HTERT RPE-1 (cell line): ENCODE measurements around the gene ADAT2.
"Not testable (repeated sequence)": the region's sequence is repeated elsewhere in the genome, so short reads cannot be mapped to it uniquely, and the experiment has no call there.

Experiments used
- in situ Hi-C: fragments of 300-500 bp; cut with MboI; formaldehyde crosslinking; loops from 4 replicates; pipeline ENCODE4 v1.14.3; 2020; ENCODE audit warnings: low sequenced_read_pairs

ADAT2 gene

GRCh38 chr6:143450453-143451371, at the start of gene ADAT2, which contains the start of gene PEX3:
TSS of gene ADAT2 (minus strand) at chr6:143450695. CDS start at chr6:143450658, 37 bp downstream.
TSS of gene PEX3 (plus strand) at chr6:143450805. CDS start at chr6:143451043, 238 bp downstream.
- in situ Hi-C loops, result no loop called here

DNA sequence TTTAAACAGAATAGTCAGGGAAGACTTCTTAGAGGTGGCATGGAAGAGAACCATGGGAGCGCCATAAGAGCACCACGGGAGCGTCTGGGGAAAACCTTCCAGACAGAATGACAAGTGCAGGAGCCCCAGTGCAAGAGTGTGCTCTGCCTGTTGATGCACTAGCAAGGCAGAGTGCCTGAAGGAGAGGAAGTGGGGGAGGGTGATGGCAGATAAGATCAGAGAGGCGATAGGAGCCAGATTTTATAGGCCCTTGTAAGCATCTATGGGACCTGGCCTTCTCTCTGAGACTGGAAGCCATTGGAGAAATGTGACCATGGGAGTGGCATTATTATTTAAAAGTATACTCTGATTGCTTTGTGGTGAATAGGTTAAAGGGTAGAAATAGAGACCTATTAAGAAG, 47.9 kb upstream of the ADAT2 start:
- in situ Hi-C loops, result no loop called here

GRCh38 chr6:143496974-143497373, 46.5 kb upstream of the ADAT2 start:
- in situ Hi-C loops, result no loop called here

DNA sequence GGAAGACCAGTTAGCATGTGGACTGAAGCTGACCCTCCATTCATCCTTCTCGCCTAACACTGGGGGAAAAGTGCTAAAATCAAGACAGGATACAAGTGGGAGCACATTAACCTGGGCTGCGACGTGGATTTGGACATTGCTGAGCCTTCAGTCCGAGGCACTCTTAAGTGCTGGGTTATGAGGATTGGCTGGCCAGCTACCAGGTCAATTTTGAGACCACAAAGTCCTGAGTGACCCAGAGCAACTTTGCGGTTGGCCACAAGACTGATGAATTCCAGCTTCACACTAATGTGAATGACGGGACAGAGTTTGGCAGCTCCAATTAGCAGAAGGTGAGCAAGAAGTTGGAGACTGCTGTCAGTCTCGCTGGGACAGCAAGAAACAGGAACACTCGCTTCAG, 40.3 kb upstream of the ADAT2 start:
- in situ Hi-C loops, result no loop called here

DNA sequence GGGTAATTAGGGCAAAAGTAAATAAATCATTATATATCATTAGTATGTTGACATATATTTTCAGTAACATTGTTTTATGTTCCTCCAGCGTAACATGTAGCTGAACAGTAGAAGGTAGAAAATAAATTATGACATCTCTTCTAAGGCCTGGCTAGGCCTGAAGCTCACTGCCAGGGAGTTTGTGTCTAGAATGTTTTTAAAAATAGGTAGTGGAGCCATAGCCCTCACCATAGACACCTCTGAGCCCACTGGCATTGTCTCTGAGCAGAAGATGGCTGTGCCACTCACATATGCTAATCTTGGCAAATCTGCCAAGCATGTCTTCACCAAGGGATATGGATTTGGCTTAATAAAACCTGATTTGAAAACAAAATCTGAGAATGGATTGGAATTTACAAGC, 39.7 kb upstream of the ADAT2 start:
- in situ Hi-C loops, result no loop called here

GRCh38 chr6:143486752-143487151, 36.3 kb upstream of the ADAT2 start:
- in situ Hi-C loops, result no loop called here

GRCh38 chr6:143485967-143486366, 35.5 kb upstream of the ADAT2 start:
- in situ Hi-C loops, result no loop called here

GRCh38 chr6:143482593-143482992, 32.1 kb upstream of the ADAT2 start:
- in situ Hi-C loops, result no loop called here

DNA sequence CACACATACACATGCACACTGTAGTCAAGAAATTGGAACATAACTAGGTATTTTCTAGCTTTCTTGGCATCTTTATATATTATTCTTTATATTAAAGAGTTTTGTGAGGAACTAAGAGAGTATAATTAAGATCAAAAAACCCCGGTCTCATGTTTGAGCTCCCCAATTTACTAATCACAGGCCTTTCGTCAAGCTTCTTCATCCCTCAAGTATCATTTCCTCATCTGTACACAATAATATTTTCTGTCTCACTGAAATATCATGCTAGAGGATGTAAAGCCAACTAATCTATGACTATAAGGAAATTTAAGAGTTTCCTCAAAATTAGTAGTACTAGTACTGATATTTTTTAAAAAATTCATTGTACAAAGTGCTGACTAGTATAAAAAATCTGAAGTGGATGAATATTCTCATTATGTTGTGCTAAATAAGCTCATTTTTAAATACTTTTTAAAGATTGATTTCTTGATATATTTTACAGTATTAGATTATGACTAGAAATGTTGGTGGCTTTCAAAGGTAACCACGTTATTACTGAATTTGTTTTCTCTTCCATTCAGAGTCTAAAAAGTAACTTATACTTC, 28.1 kb upstream of the ADAT2 start:
- in situ Hi-C loops, result no loop called here

GRCh38 chr6:143476545-143476944, 26.1 kb upstream of the ADAT2 start:
- in situ Hi-C loops, result no loop called here

GRCh38 chr6:143471822-143472221, 21.3 kb upstream of the ADAT2 start:
- in situ Hi-C loops, result no loop called here

DNA sequence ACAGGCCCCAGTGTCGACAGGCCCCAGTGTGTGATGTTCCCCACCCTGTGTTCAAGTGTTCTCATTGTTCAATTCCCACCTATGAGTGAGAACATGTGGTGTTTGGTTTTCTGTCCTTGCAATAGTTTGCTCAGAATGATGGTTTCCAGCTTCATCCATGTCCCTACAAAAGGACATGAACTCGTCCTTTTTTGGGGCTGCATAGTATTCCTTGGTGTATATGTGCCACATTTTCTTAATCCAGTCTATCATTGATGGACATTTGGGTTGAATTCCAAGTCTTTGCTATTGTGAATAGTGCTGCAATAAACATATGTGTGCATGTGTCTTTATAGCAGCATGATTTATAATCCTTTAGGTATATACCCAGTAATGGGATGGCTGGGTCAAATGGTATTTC, 18.3 kb upstream of the ADAT2 start:
- in situ Hi-C loops, result not testable (repeated sequence)

GRCh38 chr6:143468026-143468425, 17.5 kb upstream of the ADAT2 start:
- in situ Hi-C loops, result no loop called here

- in situ Hi-C loops, result no loop called here
These were observed 15.1 kb upstream of the ADAT2 start for GRCh38 chr6:143465546-143465945.

DNA sequence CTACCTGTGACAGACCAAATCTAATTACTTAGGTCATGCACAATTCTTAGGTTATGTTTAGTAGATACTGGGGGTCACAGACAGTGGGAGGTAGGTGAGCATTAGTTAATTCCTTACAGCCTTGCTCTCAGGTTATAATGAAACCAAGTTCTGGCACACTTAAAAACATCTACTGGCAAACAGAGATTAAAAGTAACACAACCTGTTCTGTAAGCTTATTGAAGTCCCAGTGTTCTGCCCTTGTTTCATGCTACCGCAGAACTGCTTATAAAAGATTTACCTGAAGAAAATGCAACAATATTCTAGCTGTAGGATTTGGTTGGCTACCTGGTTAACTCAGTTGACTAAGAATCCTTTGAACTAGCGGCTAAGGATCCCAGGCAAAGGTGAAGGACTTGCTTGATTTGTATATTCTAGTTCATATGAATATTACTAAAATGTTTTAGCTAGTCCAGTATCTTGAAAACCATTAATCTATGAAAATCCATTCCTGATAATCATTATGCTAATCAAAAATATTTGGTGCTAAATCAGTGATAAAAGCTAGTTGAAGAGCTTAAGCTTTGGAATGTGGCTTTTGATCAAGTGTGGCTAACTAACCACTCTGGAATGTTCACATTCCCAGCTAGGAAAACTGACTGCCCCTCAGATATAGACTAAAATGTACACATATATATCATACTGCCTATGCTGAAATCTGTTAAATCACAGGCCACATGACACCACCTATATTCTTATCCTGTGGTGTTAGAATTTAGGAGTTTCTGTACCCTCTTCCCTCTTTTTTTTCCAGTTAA, 7.3 kb upstream of the ADAT2 start:
- in situ Hi-C loops, result no loop called here

GRCh38 chr6:143451531-143451930, 1.0 kb upstream of the ADAT2 start:
- in situ Hi-C loops, result no loop called here

GRCh38 chr6:143449714-143450452, 612 bp downstream of the ADAT2 start:
- in situ Hi-C loops, result no loop called here

DNA sequence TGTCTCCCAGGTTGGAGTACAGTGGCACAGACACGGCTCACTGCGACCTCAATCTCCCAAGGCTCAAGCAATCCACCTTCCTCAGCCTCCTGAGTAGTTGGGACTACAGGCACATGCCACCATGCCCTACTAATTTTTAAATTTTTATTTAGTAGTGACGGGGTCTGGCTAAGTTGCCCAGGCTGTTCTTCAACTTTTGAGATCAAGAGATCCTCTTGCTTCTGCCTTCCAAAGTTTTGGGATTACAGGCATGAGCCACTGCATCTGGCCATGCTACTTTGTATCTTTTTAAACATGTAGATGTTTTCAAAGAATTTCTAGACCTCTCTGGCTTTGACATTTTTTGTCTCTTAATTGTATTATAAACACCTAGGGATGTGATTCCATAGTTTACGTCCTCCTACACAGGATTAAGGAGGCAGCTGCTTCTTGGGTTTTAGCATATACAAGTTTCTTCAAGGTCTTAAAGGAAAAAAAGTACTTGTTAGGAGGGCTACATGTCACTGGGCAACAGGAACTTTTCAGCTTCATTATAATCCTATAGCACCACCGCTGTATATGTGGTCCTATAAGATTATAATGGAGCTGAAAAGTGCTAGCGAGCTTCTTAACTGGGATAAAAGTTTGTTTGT, 1.3 kb downstream of the ADAT2 start:
- in situ Hi-C loops, result no loop called here

- in situ Hi-C loops, result not testable (repeated sequence)
These were observed 2.6 kb downstream of the ADAT2 start for GRCh38 chr6:143447865-143448264.

GRCh38 chr6:143443096-143443495, 7.4 kb downstream of the ADAT2 start:
- in situ Hi-C loops, result no loop called here
